IPS DF 4.7 (cell line): Measurements from ENCODE around the gene PLXNA4.

ENCODE experiments used
- DNase-seq: peaks from one replicate; pipeline ENCODE4 v3.0.0-alpha.2; 2013; ENCODE audit warnings: low spot score; ENCODE audit errors: extremely low read depth

PLXNA4 gene

DNA sequence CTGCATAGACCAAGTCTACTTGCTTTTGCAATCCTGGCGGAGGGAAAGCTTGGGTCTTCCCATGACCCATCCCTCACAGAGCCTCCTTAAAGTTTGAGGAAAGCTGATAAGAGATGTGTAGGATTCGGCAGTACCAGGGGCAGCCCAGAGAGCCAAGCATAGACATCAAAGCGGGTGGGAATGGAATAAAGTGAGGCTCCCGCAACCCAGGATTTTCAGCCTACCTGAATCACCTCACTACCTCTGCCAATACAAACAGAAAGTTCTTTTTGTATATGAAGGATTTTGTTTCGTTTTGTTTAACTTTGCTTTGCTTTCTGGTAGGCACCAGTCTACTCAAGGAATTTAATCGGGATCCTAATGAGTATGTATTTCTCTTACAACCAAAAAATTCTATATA lies 451.7 kb downstream of the PLXNA4 start:
- no peak for DNase-seq

DNA sequence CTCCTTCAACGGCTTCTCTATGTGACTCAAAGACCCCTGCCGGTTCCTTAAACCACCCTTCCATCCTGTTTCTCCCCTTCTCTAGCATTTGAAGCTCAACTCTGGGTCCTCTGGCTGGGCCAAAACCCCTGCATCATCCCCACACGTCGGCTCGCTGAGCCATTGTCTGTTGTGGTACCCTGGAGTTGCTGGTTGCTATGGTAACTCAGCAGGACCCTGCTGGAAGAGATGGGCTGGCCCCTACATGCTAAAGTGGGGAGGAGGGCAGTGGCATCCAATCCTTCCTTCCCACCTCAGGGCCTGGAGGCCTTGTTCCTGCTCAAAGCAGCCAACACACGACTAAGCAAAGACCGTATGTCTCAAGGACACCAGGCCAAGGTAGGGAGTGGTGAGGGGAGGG lies 452.5 kb downstream of the PLXNA4 start:
- DNase-seq = no peak

DNA sequence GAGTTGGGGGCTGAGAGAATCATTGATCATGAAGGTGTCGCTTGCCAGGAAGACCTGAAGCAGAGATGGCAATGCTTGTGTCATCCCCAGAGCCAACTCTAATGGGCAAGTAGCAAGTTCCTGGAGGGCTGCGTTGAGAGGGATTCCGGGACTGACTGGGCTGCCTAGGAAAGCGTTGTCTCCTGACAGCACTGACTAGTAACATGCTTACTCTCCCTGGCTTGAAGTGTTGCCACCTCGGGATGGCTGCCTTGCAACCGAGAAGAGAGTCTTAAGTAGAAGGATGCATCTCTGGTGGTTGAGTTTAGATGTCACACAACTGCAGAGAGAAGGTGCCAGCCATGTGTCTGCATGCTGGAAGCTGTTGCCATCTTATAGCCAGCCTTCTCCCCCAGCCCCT lies 453.4 kb downstream of the PLXNA4 start:
- no peak for DNase-seq

DNA sequence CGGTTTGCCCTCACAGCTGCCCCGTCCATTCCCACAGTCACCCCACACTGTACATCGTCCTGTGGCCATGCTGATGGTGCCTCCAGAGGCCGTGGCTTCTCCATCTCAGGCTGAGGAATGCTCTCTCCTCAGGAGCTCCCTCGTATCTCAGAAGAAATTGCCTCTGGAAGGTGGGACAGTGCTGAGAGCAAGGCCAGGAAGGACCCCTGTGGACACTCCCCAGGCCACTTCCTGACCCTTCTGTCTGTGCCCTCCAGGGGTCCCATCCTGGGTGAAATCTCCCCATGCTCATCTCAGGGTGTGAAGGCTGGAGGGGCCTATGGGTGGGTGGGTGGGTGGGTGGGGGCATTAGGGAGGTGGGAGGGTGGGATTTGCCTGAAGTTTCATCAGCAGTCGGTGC lies 454.3 kb downstream of the PLXNA4 start:
- DNase-seq = no peak

DNA sequence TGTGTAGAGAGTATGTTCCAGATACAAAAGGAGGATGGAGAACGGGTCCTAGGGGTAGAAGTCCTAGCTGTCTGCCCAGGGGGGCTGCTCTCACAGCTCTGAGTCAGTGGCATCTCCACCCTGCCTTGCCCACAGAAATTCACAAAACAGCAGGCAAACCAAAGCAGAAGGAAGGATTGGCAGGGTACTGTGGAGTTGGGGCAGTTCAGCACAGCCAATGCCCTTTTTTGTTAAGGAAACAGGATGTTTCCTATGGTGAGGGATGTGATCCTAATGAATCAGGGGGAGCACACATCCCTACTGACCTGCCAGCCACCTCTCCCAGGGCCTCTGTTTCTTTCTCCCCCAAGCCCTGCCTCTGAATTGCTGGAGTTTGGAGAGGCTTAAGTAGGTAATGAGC lies 457.6 kb downstream of the PLXNA4 start:
- no peak for DNase-seq

DNA sequence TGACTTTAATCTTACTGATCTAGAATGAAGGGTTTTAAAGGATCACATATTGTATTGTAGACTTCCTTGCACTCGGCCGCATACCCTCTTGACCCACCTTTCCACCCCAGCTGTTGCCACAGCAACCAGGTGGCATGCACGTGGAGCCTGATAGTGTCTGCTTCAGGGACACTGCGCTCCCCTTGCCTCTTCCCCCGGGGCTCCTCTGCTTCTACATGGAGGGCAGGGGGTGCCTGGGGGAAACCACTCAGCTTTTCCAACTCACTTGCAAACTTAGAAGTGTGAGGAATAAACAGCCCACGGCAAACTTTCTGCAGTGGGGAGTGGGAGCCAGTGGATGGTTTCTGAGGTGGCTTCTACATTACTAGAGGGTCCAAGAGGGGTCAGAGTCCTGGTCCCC lies 458.6 kb downstream of the PLXNA4 start:
- no peak for DNase-seq

DNA sequence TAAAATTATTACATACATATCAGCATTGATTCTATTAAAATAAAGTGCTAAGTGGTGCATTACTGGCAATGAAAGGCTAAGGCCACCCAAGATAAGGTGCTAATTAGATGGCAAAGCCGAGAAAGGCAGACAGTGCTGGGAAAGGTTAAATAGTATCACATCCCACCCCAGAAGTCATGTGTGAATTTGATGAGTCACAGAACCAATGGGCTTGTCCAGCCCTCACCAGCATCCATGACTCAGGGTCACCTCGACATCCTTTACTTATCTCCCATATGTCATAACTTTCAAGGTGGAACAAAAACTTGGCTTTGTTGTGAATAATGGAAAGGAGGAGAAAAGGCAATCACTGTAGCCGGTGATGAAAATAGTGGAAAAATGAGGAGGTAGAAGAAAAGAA lies 459.1 kb downstream of the PLXNA4 start:
- DNase-seq = no peak

DNA sequence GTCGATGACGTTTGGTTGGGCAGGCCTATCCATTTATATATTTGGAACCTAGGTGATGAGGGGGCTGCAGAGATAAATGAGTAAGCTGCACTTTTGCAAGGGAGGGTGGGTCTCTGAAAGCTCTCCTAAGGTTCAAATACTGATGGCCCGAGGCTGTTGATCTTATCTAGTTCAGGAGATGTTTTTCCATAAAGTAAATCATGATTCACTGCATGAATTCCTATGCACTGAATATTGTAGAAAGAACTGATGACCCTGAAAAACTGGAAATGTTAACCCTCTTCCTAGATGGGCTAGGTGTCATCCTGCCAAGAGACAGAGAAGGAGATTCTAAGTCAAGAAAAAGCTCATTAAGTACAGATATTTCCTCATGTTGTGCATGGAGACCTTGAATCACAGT lies 459.9 kb downstream of the PLXNA4 start:
- DNase-seq = no peak

DNA sequence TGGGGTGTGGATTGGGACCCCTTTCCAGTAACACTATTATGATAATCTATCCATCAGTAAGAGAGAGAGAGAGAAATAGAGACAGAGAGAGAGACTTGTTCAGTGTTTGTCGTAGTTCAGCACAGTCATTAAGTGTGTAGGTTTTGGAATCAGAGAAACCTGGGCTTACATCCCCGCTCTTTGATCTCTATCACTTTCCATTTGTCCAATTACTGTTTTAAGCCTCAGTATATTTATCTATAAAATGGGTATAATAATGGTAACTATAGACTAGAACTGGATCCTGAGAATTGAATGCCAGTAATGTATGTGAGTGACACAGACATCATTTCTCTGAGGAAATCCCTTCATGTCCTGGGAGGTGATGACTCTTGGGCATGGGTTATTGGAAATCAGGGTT lies 460.5 kb downstream of the PLXNA4 start:
- no peak for DNase-seq

DNA sequence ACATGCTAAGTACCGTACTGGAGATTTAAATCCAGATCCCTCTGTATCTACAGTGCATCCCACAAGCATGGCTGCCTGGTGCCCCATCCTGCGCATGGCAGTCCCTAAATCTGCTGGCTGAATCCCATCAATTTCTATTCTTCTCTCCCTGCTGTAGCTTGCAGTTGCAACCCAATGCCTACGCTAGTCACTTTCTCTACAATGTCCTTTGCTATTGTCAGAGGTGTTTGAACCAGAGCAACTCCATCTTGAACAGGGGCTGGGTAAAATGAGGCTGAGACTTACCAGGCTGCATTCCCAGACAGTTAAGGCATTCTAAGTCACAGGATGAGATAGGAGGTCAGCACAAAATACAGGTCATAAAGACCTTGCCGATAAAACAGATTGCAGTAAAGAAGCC lies 461.2 kb downstream of the PLXNA4 start:
- no peak for DNase-seq

DNA sequence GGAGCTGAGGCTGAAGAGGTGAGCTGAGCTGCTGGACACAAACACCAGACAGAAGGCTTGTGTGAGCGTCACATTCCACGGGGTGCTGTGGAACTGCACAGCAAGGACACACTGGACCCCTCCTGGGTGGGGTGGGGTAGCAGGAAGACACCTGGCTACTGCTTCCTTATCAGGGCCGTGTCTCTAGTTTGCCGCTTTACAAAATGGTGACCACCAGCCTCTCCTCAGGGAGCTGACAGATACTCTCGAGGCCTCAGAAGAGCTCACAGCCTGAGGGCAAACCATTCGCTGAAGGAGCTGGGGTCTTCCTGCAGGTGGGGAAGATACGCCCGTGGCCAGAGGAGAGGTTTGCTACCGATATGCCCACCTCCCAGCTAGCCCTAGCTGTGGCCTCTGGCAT lies 461.9 kb downstream of the PLXNA4 start:
- DNase-seq = no peak

DNA sequence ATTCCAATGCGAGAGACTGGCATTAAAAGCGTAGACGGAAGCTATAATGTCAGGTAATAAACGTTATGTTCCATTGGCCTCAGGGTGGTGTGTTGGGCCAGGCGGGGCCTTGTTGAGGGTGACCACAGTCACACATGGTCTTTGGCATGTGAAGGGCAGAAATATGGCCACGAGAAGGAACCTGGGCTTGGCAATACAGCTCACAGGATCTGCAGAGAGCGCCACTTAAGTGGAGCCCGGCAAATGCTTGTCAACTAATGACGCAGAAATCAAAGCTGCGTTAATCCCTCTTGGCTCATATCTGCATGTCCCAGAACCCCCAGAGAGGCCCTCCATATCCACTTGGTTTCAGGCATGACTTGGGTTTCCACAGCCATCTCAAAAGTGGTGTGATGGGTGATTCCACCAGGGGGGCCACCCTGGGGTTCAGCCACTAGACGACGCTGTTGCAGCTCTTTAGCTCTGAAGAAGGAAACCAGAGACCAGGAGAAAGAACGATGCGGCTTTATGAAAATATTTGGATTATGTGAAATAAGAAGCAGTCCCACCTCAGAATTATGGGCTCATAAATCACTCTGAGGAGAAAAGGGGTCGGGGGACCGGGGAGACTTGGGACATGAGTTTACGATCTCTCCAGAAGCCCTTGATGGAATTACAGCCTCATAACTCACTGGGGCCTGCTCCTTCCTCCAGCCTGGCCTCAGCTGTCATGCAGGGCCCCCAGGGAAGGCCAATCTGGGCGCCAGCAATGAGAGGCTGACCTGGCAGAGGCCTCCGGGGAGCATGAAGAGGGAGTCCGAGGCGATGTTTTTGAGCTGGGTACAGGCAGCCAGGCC lies 462.5 kb downstream of the PLXNA4 start:
- no peak for DNase-seq

DNA sequence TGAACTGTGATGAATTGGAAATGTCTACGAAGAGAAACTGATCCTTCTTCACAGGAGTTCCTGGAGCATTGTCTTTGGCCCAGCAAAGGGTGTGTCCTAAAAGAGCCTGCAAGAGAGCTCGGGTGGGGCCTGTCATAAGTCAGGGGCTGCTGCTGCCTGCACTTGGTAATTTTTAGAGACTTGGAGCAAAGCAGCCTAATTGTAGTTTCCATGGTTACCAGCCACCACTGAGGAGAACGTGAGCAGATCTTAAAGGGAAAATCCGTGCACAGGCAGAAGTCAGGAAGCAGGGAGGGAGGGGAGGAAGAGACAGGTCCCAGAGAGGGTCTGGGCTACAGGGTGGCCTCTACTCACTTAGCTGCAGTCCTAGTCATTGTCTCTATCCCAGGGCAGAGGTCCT lies 463.6 kb downstream of the PLXNA4 start:
- DNase-seq = no peak

DNA sequence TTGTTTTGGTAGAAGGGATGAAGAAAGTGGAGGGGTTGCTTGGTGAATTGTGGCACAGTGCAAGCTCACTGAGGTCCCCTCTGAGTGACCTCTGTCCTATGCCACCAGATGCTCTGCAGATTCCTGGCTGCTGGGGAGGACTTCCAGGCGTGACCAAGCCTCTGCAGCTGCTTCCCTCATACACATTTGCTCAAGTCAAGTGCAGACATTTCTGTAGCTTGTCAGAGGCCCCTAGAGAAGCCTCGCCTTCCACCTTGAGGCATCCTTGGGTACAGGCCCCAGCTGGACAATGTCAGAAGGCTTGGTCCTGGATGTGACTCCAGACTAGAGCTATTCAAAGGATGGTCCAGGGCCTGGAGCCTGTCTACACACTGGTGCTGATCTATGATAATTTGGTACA lies 464.2 kb downstream of the PLXNA4 start:
- DNase-seq = no peak

DNA sequence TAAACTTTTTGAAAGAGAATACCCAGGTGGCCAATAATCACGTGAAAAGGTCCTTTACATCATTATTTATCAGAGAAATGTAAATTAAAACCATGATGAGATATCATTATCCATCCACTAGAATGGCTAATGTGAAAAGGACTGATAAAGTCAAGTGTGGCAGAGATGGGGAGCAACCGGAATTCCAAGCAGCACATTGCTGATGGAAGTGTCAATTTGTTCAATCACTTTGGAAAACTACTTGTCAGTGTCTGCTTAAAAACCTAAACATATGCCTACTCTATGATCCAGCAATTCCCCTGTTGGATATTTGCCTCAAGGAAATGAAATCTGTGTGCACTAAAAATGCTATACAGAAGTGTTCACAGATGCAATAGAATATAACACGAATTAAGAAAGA lies 465.6 kb downstream of the PLXNA4 start:
- no peak for DNase-seq

DNA sequence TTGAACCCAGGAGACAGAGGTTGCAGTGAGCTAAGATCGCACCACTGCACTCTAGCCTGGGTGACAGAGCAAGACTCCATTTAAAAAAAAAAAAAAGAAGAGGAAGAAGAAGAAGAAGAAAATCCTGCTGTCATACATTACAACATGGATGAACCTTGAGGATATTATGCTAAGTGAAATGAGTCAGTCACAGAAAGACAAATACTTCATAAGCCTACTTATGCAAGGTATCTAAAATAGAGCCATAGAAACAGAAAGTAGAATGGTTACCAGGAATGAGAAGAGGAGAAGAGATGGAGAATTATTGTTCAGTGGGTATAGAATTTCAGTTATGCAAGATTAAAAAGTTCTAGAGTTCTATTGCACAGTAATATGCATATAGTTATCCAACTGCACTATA lies 466.5 kb downstream of the PLXNA4 start:
- DNase-seq = no peak

DNA sequence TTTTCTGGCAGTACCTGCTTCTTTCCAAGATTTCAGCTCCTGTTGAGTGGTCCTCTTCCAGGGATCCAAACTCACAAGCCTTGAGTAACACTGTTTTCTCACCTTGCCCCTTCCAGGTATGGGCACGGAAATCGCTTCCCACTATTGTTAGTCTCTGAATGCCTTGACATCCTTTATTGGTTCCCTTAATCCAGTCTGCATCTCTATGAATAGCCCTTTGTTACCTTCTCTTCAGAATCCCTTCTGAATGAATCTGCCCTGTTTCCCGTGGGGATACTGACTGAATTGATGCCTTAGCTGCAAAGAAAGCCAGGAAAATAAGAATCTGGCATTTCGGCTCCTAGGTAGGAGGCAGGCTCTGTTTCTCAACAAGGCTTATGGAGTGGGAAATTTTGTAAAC lies 467.7 kb downstream of the PLXNA4 start:
- DNase-seq = no peak

DNA sequence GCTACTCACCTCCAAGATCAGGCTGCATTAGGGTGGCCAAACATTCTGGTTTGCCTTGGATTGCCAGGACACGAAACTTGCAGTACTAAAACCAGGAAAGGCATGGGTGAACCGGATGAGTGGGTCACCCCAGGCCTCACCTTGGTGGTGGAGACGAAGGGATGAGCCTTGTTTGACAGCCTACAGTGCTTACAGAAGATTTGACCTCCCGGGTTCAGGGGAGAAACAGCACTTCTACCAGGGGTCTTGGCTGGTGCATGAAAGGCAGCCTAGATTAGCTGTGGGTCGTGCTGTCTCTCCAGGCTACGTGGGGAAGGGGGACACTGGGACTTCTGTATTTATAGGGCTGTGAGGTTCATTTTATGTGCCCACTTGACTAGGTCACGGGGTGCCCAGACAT lies 469.8 kb downstream of the PLXNA4 start:
- DNase-seq = no peak

DNA sequence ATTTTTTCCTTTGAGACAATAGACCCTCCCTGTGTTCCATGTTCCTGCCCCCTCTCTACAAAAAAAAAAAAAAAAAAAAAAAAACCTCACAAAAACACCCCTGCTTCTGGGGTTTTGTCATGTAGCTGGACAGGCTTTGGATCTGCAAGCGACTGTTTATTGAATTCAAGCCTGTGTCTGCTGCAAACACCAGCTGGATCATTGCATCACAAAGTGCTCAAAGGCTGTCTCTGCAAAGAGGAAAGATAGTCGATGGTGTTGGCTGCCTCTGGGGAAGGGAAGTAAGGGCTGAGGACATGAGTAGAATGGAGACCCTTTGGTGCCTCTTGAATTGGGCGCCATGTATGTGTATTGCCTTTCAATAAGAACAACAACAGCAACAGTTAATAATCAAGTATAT lies 471.2 kb downstream of the PLXNA4 start:
- DNase-seq = no peak

DNA sequence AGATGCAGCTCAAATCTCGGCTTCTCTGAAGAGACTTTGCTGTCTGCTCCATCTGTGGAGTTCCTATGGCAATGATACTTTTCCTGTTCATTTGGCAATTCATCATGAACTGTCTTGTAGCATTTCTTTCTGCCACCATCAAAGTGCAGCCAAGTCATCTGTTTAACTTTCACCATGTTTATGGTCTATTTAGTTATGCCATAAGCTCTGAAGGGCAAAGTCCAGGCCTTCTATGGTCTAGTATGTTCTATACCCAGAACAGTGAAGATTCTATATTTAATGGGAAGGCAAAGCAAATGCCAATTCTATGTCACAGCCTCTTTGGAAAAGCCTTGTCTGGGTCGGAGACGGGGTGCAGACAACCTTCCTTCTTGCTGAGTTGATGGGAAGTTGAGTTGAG lies 472.6 kb downstream of the PLXNA4 start:
- DNase-seq = no peak

DNA sequence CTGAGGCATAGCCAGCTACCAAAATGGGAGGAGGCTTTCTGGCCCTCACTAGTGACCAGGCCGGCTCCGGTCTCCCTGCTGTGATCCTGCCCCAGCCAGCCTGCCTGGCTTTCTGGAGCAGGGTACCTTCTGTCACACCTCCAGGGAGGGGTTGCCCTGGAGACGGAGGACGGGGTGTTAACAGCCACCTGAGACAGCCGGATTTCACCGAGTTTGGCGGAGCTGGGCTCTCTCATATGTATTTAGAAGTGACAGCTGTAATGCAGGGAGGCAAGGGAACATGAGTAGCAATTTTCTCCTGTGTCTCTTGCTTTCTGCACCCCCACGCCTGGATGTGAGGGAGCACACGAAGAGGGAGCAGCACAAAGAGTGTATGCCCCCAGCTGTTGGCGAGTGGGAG lies 473.3 kb downstream of the PLXNA4 start:
- no peak for DNase-seq

DNA sequence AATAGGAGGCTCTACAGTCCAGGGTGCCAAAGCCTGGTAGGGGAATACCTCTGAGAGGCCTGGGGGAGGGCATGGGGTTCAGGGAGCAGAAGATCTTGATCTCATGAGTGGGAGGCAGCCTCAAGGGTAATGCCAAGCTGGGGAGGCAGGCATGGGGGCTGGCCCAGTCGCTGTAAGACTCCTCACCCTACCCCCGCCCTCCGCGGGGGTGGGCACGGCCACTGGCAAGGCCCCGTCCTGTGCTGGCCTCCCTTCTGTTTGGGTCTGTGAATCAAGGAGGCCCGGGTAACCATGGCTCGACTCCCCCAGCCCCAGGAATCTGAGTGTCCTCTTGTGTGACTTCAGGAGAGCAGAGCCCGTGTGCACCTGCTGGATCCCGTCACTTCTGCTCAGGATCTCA lies 473.9 kb downstream of the PLXNA4 start:
- DNase-seq = no peak

DNA sequence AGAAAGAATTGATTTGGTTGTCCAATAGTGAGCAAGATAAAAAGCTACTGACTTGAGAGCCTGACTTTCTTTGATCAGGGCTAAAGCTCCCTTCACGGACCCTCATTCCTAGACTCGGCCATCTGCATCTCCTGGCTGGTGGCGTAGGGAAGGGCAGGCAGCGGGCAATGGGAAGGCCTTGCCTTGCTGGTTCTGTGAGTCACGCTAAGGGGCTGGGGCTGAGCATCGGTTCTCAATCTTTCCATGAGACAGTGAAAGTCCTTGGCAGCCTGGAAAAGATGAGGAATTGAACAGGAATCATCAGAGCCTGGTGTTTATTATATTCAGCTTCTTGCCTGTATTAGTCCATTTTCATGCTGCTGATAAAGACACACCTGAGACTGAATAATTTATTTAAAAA lies 475.3 kb downstream of the PLXNA4 start:
- DNase-seq = no peak

DNA sequence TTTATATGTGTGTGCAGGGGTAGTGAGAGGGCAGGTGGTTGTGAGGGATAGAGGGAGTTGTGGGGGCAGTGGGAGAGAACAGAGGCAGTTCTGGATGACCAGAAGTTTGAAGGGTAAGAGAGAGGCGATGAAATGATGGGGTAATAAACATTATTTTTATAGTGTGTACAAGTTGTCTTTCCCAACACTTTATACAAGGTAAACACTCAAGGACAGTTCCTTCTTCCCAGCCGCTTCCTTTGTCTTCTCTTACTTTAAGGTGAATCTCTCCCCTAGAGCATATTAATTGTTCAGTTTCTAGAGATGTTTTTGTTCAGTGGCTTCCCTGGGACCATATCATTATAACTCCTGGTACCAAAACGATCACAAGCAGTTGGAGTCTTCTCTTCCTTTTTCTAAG lies 475.8 kb downstream of the PLXNA4 start:
- DNase-seq = no peak
